HepG2 (cell line): ENCODE results near the gene BPI. TPM values are rescaled to one million over a fixed set of nuclear protein-coding genes. Genes with fewer than 3 reads are reported as not detected.

ENCODE experiments used
- ATAC-seq: fragments of 200-7000 bp; cut with Tn5 transposase; 3 replicates; pipeline ENCODE4 v1.9.1; 2020; ENCODE audit warnings: mild to moderate bottlenecking, moderate library complexity
- BruUV-seq: library from RNA; stranded (reverse); fragments of 400-500 nt; replicated peaks from 2 replicates; lab custom pipeline; 2021; lab: Mats Ljungman, UMichigan
- CTCF ChIA-PET: fragments of 300-600 bp; formaldehyde crosslinking; extraction: SDS; loops from one replicate; lab custom pipeline; 2021; ENCODE audit warnings: low total read pairs, inconsistent platforms, low intra/inter-chr PET ratio; lab: Yijun Ruan, JAX
- POLR2A ChIA-PET: fragments of 350-600 bp; sonication (Branson Sonifier 250); formaldehyde crosslinking; loops from one replicate; lab custom pipeline; 2020; ENCODE audit warnings: antibody characterized with exemption, inconsistent platforms; lab: Yijun Ruan, JAX
- DNase-seq: peaks from one replicate; pipeline ENCODE4 v3.0.0-alpha.2; 2015; ENCODE audit warnings: low spot score
- FAIRE-seq: peaks from 3 replicates; lab custom pipeline; 2011; peaks lifted over from hg19 to GRCh38; lab: Jason Lieb, UNC
- H2AFZ ChIP-seq: one replicate; pipeline ENCODE4 v1.6.1; 2011; ENCODE audit warnings: low read length, inconsistent platforms
- H3K27ac ChIP-seq: fragments of 300-600 bp; 3 replicates; pipeline ENCODE4 v1.8.0; 2011; ENCODE audit warnings: mixed run types, mild to moderate bottlenecking, mixed read lengths, low read length, inconsistent platforms; ENCODE audit not compliant: insufficient read depth; ENCODE audit errors: extremely low read length
- H3K27me3 ChIP-seq, 2 experiments: fragments of 200-600 bp in 1 of 2; 2 replicates in 1 of 2; 3 replicates in 1 of 2; pipeline versions ENCODE4 v1.6.0 to v1.8.0; 2011; ENCODE audit warnings: low read length in 2 of 2, mild to moderate bottlenecking in 2 of 2, moderate library complexity in 2 of 2, inconsistent platforms in 1 of 2; ENCODE audit not compliant: insufficient read depth in 2 of 2, control insufficient read depth in 1 of 2
- H3K36me3 ChIP-seq, 2 experiments: fragments of 200-600 bp in 1 of 2; replicated peaks in 1 of 2; 2 replicates in 1 of 2; 3 replicates in 1 of 2; pipeline versions ENCODE4 v1.5.1 to v1.8.0; 2011; ENCODE audit warnings: low read length in 2 of 2, inconsistent platforms in 1 of 2; ENCODE audit not compliant: insufficient read depth in 2 of 2, control insufficient read depth in 1 of 2
- H3K4me1 ChIP-seq: 2 replicates; pipeline ENCODE4 v1.5.1; 2012; ENCODE audit warnings: low read length, inconsistent platforms; ENCODE audit not compliant: insufficient read depth
- H3K4me2 ChIP-seq: 2 replicates; pipeline ENCODE4 v1.6.0; 2011; ENCODE audit warnings: low read depth, low read length, inconsistent platforms
- H3K4me3 ChIP-seq, 3 experiments: fragments of 200-600 bp in 1 of 3; sonication (generic), shearing (Covaris generic) in 1 of 3; replicated peaks in 1 of 3; 2 replicates each; pipeline ENCODE4 v1.5.1; 2011 to 2016; ENCODE audit warnings: low read length in 3 of 3, inconsistent platforms in 2 of 3, low read depth in 2 of 3, mild to moderate bottlenecking in 2 of 3, control low read depth in 1 of 3, mixed read lengths in 1 of 3; ENCODE audit not compliant: insufficient read depth in 1 of 3
- H3K79me2 ChIP-seq: one replicate; pipeline ENCODE4 v1.6.1; 2011; ENCODE audit warnings: low read length, inconsistent platforms; ENCODE audit not compliant: insufficient read depth
- H3K9ac ChIP-seq: 2 replicates; pipeline ENCODE4 v1.6.0; 2011; ENCODE audit warnings: mild to moderate bottlenecking, low read depth, low read length, inconsistent platforms; ENCODE audit not compliant: insufficient read depth
- H3K9me3 ChIP-seq: 2 replicates; pipeline ENCODE4 v1.5.1; 2012; ENCODE audit warnings: mild to moderate bottlenecking, low read length
- H4K20me1 ChIP-seq: 2 replicates; pipeline ENCODE4 v1.6.0; 2011; ENCODE audit warnings: inconsistent platforms, mild to moderate bottlenecking, low read length, moderate library complexity; ENCODE audit not compliant: insufficient read depth
- DPF2 ChIP-seq: sonication (generic); formaldehyde crosslinking; IDR thresholded peaks from 2 replicates; pipeline ENCODE4 v1.4.0; 2020; ENCODE audit warnings: mild to moderate bottlenecking, low read depth, missing genetic modification reagents, borderline replicate concordance
- FUBP1 ChIP-seq: sonication (generic); formaldehyde crosslinking; IDR thresholded peaks from 2 replicates; pipeline ENCODE4 v1.5.1; 2020; ENCODE audit warnings: missing genetic modification reagents, mild to moderate bottlenecking, borderline replicate concordance
- LCORL ChIP-seq, 2 experiments: fragments of 450-650 bp in 1 of 2; sonication (generic) in 1 of 2; formaldehyde crosslinking in 1 of 2; IDR thresholded peaks; 2 replicates each; pipeline versions ENCODE4 v1.5.0 to v1.6.1; 2017 to 2020; ENCODE audit warnings: antibody characterized with exemption in 1 of 2, missing genetic modification reagents in 1 of 2
- MYNN ChIP-seq: sonication (generic); formaldehyde crosslinking; IDR thresholded peaks from 2 replicates; pipeline ENCODE4 v1.4.0; 2020; ENCODE audit warnings: mild to moderate bottlenecking, low read depth, missing genetic modification reagents
- NFE2L2 ChIP-seq: fragments of 150-350 bp; IDR thresholded peaks from 2 replicates; pipeline ENCODE4 v1.6.1; 2014; ENCODE audit warnings: low read length
- NR2F2 ChIP-seq: IDR thresholded peaks from 2 replicates; pipeline ENCODE4 v1.6.1; 2012; ENCODE audit warnings: low read depth, inconsistent platforms, borderline replicate concordance
- PRPF4 ChIP-seq: fragments of 200-400 bp; formaldehyde crosslinking; IDR thresholded peaks from 2 replicates; pipeline ENCODE4 v1.6.1; 2016; ENCODE audit warnings: low read length, low read depth; ENCODE audit not compliant: poor library complexity, severe bottlenecking
- SAFB2 ChIP-seq: sonication (generic); formaldehyde crosslinking; IDR thresholded peaks from 2 replicates; pipeline ENCODE4 v1.5.1; 2020; ENCODE audit warnings: missing genetic modification reagents, low read depth, mild to moderate bottlenecking, borderline replicate concordance
- SMAD1 ChIP-seq: sonication (generic); formaldehyde crosslinking; IDR thresholded peaks from 2 replicates; pipeline ENCODE4 v1.4.0; 2020; ENCODE audit warnings: missing genetic modification reagents, low read depth, mild to moderate bottlenecking, borderline replicate concordance
- ZBTB2 ChIP-seq: sonication (generic); formaldehyde crosslinking; IDR thresholded peaks from 2 replicates; pipeline ENCODE4 v1.8.0; 2022; ENCODE audit warnings: low read depth, missing genetic modification reagents
- ZFP36 ChIP-seq: fragments of 150-350 bp; IDR thresholded peaks from 2 replicates; pipeline ENCODE4 v1.6.1; 2018; ENCODE audit warnings: borderline replicate concordance, low read length, low read depth; ENCODE audit not compliant: partially characterized antibody
- ZFP90 ChIP-seq: sonication (generic); formaldehyde crosslinking; IDR thresholded peaks from 2 replicates; pipeline ENCODE4 v1.8.0; 2022; ENCODE audit warnings: missing genetic modification reagents, mild to moderate bottlenecking, inconsistent platforms, borderline replicate concordance
- ZNF180 ChIP-seq: sonication (generic); formaldehyde crosslinking; IDR thresholded peaks from 2 replicates; pipeline ENCODE4 v1.4.0; 2020; ENCODE audit warnings: low read depth, missing genetic modification reagents, borderline replicate concordance
- ZNF326 ChIP-seq: sonication (generic); formaldehyde crosslinking; IDR thresholded peaks from 2 replicates; pipeline ENCODE4 v1.4.0; 2020; ENCODE audit warnings: missing genetic modification reagents, borderline replicate concordance
- ZNF777 ChIP-seq: sonication (generic); formaldehyde crosslinking; IDR thresholded peaks from 2 replicates; pipeline ENCODE4 v1.4.0; 2020; ENCODE audit warnings: missing genetic modification reagents
- ZNF781 ChIP-seq: sonication (generic); formaldehyde crosslinking; IDR thresholded peaks from 2 replicates; pipeline ENCODE4 v1.5.1; 2020; ENCODE audit warnings: borderline replicate concordance, mild to moderate bottlenecking, missing genetic modification reagents; ENCODE audit errors: not compliant biosample characterization
- ZSCAN9 ChIP-seq: IDR thresholded peaks from 2 replicates; pipeline ENCODE4 v1.6.1; 2016; ENCODE audit warnings: borderline replicate concordance
- WGBS: methylation state at CpG from one replicate; pipeline ENCODE4 v1.1.6; 2017; ENCODE audit warnings: low lambda C conversion rate; 5-methylcytosine and 5-hydroxymethylcytosine counted together
- in situ Hi-C: cut with HindIII; loops from 2 replicates; pipeline ENCODE4 v1.10.0; 2017; ENCODE audit warnings: low pct_unique_long_range_greater_than_20kb; ENCODE audit not compliant: extremely low pct_ligation_motif_present
- intact Hi-C: fragments of 100-400 bp; cut with micrococcal nuclease; formaldehyde crosslinking; loops from one replicate; pipeline ENCODE4 v1.10.0; 2022; ENCODE audit not compliant: unreplicated experiment
- polyA plus RNA-seq, 8 experiments: library from polyadenylated mRNA; depleted of rRNA in 3 of 8; stranded (reverse) in 7 of 8; unstranded in 1 of 8; fragments of >200 nt; fragmentation: Illumina TruSeq in 4 of 8; extraction: Trizol in 4 of 8; gene quantifications; 2 replicates each; pipeline versions ENCODE4 v1.2.1 to v1.2.3, GENCODE V29; 2011 to 2016; ENCODE audit warnings: low read depth in 4 of 8, missing spikeins in 1 of 8, mixed read lengths in 1 of 8; ENCODE audit not compliant: insufficient read depth in 1 of 8
- total RNA-seq, 5 experiments: library from RNA; depleted of rRNA; stranded (reverse); fragments of >200 nt; fragmentation: Illumina TruSeq; extraction: Trizol; gene quantifications; 2 replicates each; pipeline ENCODE4 v1.2.3, GENCODE V29; 2016; ENCODE audit warnings: low read depth in 1 of 5

BPI gene
- total and polyA plus RNA-seq, 2 of the 13 experiments (the other 11 are each of a cell fraction or from before 2014, with no cell fraction given) = not detected

GRCh38 chr20:38325905-38326304, 21.9 kb downstream of the BPI start:
- FAIRE-seq = no peak
- H3K4me1 ChIP-seq = peaks cover 12% of the 10 kb centered on the region

GRCh38 chr20:38326309-38326708, 22.4 kb downstream of the BPI start:
- FAIRE-seq (no peak), DNase-seq (no peak), ATAC-seq (no peak)
- ChIA-PET POLR2A (no interaction called here), CTCF (no interaction called here)
- H3K79me2 ChIP-seq = no peaks in the 10 kb centered on the region
- H3K4me2 ChIP-seq = no peak overlapping the region
- H3K9me3 ChIP-seq = no peaks in the 10 kb centered on the region
- H3K4me1 ChIP-seq = peaks cover 15% of the 10 kb centered on the region
- H3K36me3 ChIP-seq = no peaks in the 10 kb centered on the region
- in situ Hi-C loops = loop anchor here (10.0 kb wide), 1 partner anchor 272 kb away; no protein-coding TSS in a partner anchor
- no peak overlapping the region for H2AFZ ChIP-seq
- H3K27me3 ChIP-seq = peaks cover 0 to 2% of the 10 kb centered on the region in 2 experiments; a peak in 1 of 5 replicates
- H3K4me3 ChIP-seq = no peak overlapping the region
- no TSS peak for BruUV-seq
- WGBS = 49% methylated on average over 7 of the region's 7 CpGs
- intact Hi-C loops = no loop called here
- H4K20me1 ChIP-seq = no peaks in the 10 kb centered on the region
- H3K9ac ChIP-seq = no peak overlapping the region
- H3K27ac ChIP-seq = no peak overlapping the region
- TF ChIP-seq FUBP1 (CRISPR knock-in tag) (no peak), MYNN (no peak), SMAD1 (CRISPR knock-in tag) (no peak), ZNF326 (CRISPR knock-in tag) (no peak), ZBTB2 (no peak), ZNF781 (CRISPR knock-in tag) (no peak), PRPF4 (no peak), ZNF777 (CRISPR knock-in tag) (no peak), ZNF180 (no peak), SAFB2 (CRISPR knock-in tag) (no peak), NR2F2 (no peak), ZSCAN9 (no peak), DPF2 (CRISPR knock-in tag) (no peak), ZFP36 (no peak)

More at GRCh38 chr20:38325905-38326304, 21.9 kb downstream of the BPI start:
- no peak overlapping the region for H3K4me3 ChIP-seq
- H3K4me2 ChIP-seq = no peak overlapping the region
- H3K9me3 ChIP-seq = no peaks in the 10 kb centered on the region
- H3K27ac ChIP-seq = no peak overlapping the region
- DNase-seq (no peak), ATAC-seq (no peak)
- intact Hi-C loops (no loop called here), in situ Hi-C loops (loop anchor here (10.0 kb wide), 1 partner anchor 271 kb away; no protein-coding TSS in a partner anchor)
- no peak overlapping the region for H3K9ac ChIP-seq
- H4K20me1 ChIP-seq = no peaks in the 10 kb centered on the region
- POLR2A ChIA-PET = no interaction called here
- BruUV-seq = no TSS peak
- WGBS = 5% methylated on average over 3 of the region's 3 CpGs
- no peak overlapping the region for H2AFZ ChIP-seq
- CTCF ChIA-PET = no interaction called here
- H3K36me3 ChIP-seq = no peaks in the 10 kb centered on the region
- peaks cover 0 to 2% of the 10 kb centered on the region in 2 experiments; a peak in 1 of 5 replicates for H3K27me3 ChIP-seq
- TF ChIP-seq NFE2L2 (no peak), LCORL (IDR thresholded peaks at IDR 0.05) (peak; percentile 97), LCORL (CRISPR knock-in tag; IDR thresholded peaks at IDR 0.05) (no peak), ZFP90 (CRISPR knock-in tag) (no peak)
- no peaks in the 10 kb centered on the region for H3K79me2 ChIP-seq
